Natural killer cell treated with Interleukin-12 subunit alpha and Interleukin-12 subunit beta and Interleukin-15 and Interleukin-18, amount 100 ng/mL, for 72 hours (primary cell): Measurements from ENCODE around the gene PYROXD2. TPM values are rescaled to one million over a fixed set of nuclear protein-coding genes. Genes with fewer than 3 reads are reported as not detected.
"Not testable (repeated sequence)": the region's sequence is repeated elsewhere in the genome, so short reads cannot be mapped to it uniquely, and the experiment has no call there.

Experiments
- ATAC-seq, 2 donors: fragments of 150-1000 bp; cut with Tn5 transposase in 1 of 2; sonication (Bioruptor Pico), chemical (Tn5 transposase) in 1 of 2; 2 replicates each; pipeline ENCODE4 v1.10.0; 2021
- DNase-seq: peaks from one replicate; pipeline ENCODE4 v3.0.0; 2022; ENCODE audit warnings: low spot score
- H3K27ac Mint-ChIP-seq, 2 donors: 1 replicate in 1 of 2; 2 replicates in 1 of 2; pipeline ENCODE4 v1.8.0; 2022; ENCODE audit warnings: mixed read lengths in 2 of 2, mild to moderate bottlenecking in 1 of 2, moderate library complexity in 1 of 2
- H3K27me3 Mint-ChIP-seq, 2 donors: 1 replicate in 1 of 2; 2 replicates in 1 of 2; pipeline ENCODE4 v1.8.0; 2022; ENCODE audit warnings: mixed read lengths in 2 of 2
- H3K36me3 Mint-ChIP-seq: one replicate; pipeline ENCODE4 v1.8.0; 2022; ENCODE audit warnings: mixed read lengths
- H3K4me1 Mint-ChIP-seq, 2 donors: 1 replicate in 1 of 2; 2 replicates in 1 of 2; pipeline ENCODE4 v1.8.0; 2022; ENCODE audit warnings: low read depth in 2 of 2, mixed read lengths in 2 of 2, mild to moderate bottlenecking in 1 of 2
- H3K4me3 Mint-ChIP-seq: one replicate; pipeline ENCODE4 v1.8.0; 2022; ENCODE audit warnings: mixed read lengths
- H3K9me3 Mint-ChIP-seq: 2 replicates; pipeline ENCODE4 v1.8.0; 2022; ENCODE audit warnings: mixed read lengths
- total RNA-seq, 2 donors: library from RNA; stranded (reverse); gene quantifications; one replicate each; pipeline ENCODE4 v1.2.3, GENCODE V29; 2022

The PYROXD2 gene
- total RNA-seq, 2 donors from 2014 or later = 6.1 to 7.2 TPM

- DNase-seq, H3K4me1 Mint-ChIP-seq, H3K27ac Mint-ChIP-seq, H3K9me3 Mint-ChIP-seq, H3K4me3 Mint-ChIP-seq, H3K36me3 Mint-ChIP-seq, H3K27me3 Mint-ChIP-seq, ATAC-seq: not testable (repeated sequence)
These were observed 31.8 kb downstream of the PYROXD2 start for GRCh38 chr10:98383134-98383667.

DNA sequence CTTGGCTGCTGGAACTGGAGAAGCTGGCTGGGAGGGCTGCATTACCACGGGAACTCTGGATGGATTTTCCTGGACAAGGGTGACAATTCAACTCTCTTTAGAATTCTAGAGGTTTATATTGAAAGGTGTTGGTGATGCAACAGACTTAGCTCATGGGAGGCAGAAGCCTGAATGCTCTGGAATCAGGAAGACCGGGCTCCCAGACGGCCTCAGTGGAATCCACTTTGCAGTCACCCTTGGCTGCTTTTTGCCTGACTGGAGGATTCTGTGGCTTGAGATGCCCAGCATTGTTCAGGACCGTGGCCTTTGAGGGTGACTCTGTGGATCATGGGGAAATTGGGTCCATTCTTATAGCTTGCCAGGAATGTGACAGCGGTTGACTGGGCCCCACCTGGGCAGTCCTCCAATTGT, 32.3 kb downstream of the PYROXD2 start:
- no peaks in the 10 kb centered on the region for H3K4me1 Mint-ChIP-seq
- H3K4me3 Mint-ChIP-seq = no peak overlapping the region
- H3K9me3 Mint-ChIP-seq = no peaks in the 10 kb centered on the region
- DNase-seq (no peak), ATAC-seq (no peak)
- no peak overlapping the region for H3K27ac Mint-ChIP-seq
- H3K27me3 Mint-ChIP-seq = no peaks in the 10 kb centered on the region
- H3K36me3 Mint-ChIP-seq = no peaks in the 10 kb centered on the region

GRCh38 chr10:98380493-98381339, 34.3 kb downstream of the PYROXD2 start:
- Mint-ChIP-seq H3K4me1 (no peaks in the 10 kb centered on the region), H3K4me3 (no peak overlapping the region), H3K36me3 (no peaks in the 10 kb centered on the region), H3K27ac (no peak overlapping the region), H3K27me3 (peaks cover 0 to 3% of the 10 kb centered on the region in 2 donors), H3K9me3 (no peaks in the 10 kb centered on the region)
- DNase-seq (no peak), ATAC-seq (no peak)

- Mint-ChIP-seq H3K4me3 (no peak overlapping the region), H3K27ac (no peak overlapping the region), H3K36me3 (no peaks in the 10 kb centered on the region), H3K27me3 (peaks cover 0 to 8% of the 10 kb centered on the region in 2 donors), H3K4me1 (no peaks in the 10 kb centered on the region), H3K9me3 (no peaks in the 10 kb centered on the region)
- ATAC-seq (no peak), DNase-seq (no peak)
These were observed 36.3 kb downstream of the PYROXD2 start for GRCh38 chr10:98378722-98379121.

DNA sequence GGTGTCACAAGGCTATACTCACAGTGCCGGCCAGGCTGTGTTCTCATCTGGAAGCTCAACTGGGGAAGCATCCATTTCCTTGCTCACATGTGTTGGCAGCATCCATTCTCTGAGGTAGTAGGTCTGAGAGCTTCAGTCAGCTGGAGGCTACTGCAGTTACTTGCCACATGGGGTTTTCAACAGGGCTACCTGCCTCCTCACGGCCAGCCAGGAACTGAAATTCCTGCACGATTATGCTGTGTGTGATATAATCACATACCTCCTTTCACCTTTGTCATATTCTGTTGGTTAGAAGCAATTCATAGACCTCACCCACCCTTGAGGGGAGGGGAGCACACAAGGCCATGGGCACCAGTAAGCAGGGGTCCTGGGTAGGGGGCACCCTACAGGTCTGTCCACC, 37.4 kb downstream of the PYROXD2 start:
- ATAC-seq (no peak), DNase-seq (no peak)
- Mint-ChIP-seq H3K4me1 (no peaks in the 10 kb centered on the region), H3K9me3 (no peaks in the 10 kb centered on the region), H3K27me3 (peaks cover 0 to 8% of the 10 kb centered on the region in 2 donors), H3K27ac (no peak overlapping the region), H3K36me3 (no peaks in the 10 kb centered on the region), H3K4me3 (no peak overlapping the region)

DNA sequence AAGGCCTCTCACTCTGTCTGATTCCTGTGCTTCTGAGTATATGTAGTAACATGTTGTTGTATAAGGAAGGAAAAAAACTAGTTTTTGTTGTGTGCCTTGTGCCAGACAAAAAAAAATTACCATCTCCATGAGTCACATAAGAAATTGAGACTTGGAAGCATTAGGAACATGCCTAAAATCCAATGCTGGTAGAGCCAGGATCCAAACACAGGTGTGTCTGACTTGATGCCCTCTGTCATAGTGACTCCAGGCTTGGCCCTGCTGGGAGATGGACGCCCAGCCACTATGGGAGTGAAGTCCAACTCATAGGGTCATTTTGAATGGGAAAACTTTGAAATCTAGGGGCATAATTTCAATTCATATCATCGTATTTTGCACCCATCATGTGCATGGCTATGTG, 38.0 kb downstream of the PYROXD2 start:
- no peak for ATAC-seq
- H3K4me3 Mint-ChIP-seq = no peak overlapping the region
- H3K9me3 Mint-ChIP-seq = no peaks in the 10 kb centered on the region
- H3K36me3 Mint-ChIP-seq = no peaks in the 10 kb centered on the region
- H3K27ac Mint-ChIP-seq = no peak overlapping the region
- no peaks in the 10 kb centered on the region for H3K4me1 Mint-ChIP-seq
- DNase-seq = no peak
- H3K27me3 Mint-ChIP-seq = peaks cover under 1 to 8% of the 10 kb centered on the region in 2 donors

- H3K27me3 Mint-ChIP-seq = peaks cover 3 to 8% of the 10 kb centered on the region in 2 donors
- ATAC-seq (no peak), DNase-seq (no peak)
- no peaks in the 10 kb centered on the region for H3K36me3 Mint-ChIP-seq
- no peaks in the 10 kb centered on the region for H3K4me1 Mint-ChIP-seq
- H3K27ac Mint-ChIP-seq = no peak overlapping the region
- no peaks in the 10 kb centered on the region for H3K9me3 Mint-ChIP-seq
- H3K4me3 Mint-ChIP-seq = no peak overlapping the region
These were observed 38.5 kb downstream of the PYROXD2 start for GRCh38 chr10:98376485-98376884.

DNA sequence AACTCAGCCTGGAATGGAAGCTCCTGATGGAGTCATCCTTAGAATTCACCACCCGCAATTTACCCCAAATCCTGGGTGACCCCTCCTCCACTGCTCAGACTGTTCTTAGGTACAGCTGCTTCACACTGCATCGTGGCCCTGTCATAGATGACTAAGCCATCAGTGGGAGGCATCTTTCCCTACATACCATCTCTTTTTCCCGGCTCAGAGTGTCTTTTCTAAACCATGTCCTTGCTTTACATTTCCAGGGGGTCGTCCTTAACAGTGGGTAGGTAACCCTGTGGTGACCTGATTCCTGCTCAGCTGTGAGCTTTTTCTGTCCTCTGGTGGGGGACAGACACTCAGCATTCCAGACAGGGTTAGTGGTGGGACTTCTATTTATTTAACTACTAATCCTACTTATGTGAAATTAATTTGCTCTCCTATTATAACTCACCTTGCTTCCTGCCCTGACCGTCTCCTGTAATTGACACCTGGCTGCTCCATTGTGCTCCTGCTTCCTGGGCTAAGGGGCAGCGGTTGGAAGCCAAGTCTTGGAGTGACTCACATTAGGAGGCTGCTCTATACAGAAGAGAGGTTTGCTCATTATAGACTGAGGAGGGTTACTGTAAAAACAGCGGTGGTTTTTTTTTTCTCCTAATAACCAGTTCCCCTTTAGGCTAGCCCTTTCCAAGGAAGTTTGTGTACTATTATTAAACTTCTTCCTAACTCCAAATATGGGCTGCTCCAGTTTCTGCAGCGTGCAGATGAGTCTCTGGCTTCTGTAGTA, 40.6 kb downstream of the PYROXD2 start:
- Mint-ChIP-seq H3K27ac (no peak overlapping the region), H3K36me3 (no peaks in the 10 kb centered on the region), H3K27me3 (peaks cover 3 to 8% of the 10 kb centered on the region in 2 donors), H3K9me3 (no peaks in the 10 kb centered on the region), H3K4me1 (no peaks in the 10 kb centered on the region), H3K4me3 (no peak overlapping the region)
- no peak for DNase-seq
- ATAC-seq = no peak

DNA sequence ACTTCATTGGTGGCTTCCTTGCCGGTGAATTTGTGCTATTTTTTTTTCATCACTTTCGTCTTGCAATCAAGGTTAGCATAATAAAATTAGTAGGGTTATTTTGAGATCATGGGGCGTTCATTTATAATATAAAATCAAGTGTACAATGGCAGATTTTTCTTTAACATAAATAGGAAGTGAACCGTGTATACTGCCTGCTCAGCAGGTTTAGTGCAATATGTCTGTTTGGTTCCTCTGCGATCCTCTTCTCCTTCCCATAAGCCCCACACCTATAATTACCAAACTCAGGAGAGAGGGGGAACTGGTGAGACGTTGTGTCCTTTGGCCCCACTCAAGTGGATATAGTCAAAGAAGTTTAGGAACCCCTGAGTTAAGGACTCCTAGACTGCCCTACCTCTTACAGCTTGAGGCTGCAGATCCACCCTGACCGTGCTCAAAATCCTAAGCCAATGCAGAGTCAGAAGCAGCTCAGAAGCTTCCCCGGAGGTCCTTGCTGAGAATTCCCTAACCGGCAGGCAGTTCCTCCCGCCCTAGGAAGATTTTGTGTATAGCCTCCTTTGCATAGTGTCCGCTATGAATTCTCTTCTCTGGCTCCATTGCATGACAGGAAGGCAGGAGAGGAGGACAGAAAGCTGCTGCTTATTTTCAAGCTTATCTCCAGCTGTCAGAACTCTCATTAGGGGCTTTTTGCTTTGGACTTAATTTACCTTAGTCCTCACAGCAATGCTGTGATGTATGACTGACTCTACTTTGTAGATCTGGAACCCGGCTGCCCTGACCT, 41.5 kb downstream of the PYROXD2 start:
- H3K4me1 Mint-ChIP-seq = no peaks in the 10 kb centered on the region
- H3K27ac Mint-ChIP-seq = no peak overlapping the region
- DNase-seq = no peak
- H3K9me3 Mint-ChIP-seq = no peaks in the 10 kb centered on the region
- peaks cover 3 to 9% of the 10 kb centered on the region in 2 donors for H3K27me3 Mint-ChIP-seq
- H3K4me3 Mint-ChIP-seq = no peak overlapping the region
- no peak for ATAC-seq
- no peaks in the 10 kb centered on the region for H3K36me3 Mint-ChIP-seq

DNA sequence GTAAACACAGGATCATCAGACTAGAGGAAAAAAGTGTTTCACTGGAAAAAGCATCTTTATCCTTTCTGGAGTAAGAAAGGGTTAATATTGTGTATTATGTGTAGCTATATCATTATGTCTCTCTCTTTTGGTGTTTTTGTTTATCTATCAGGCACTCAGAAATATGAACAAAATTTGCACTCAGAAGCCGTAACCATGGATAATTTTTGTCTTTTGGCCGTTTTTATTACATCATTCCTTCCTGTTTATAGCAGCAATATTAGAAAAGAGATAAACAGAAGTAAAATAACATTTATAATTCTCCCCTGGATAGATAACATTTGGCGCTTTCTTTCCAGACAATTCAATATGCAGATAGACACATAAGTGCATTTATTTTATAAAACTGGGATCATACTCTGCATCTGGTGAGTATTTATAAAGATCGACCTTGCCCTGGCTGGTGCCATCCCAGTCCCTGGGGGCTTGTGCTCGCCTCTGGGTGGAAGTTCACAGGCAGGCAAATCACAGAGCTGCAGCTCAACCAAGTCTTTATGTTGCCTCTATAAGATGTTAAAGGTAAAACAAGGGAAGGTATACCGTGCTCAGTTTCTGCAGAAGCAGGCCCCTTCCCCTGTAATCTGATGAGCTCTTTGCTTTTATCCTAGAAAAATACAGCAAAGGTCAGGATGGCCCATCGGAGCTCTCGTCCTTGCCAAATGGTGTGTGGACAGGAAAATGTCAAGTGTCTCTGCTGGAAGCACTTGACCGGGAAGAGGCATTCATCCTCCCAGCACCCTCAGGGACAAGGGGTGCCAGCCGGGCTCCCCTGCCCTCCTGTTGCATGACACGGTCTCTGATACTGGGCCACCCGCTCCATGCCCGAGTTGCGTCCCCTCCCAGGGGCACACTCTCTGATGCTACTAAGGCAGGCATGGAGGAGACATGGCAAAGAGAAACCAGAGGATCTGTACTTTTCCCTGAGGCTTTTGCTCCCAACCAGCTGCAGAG, 43.9 kb downstream of the PYROXD2 start:
- Mint-ChIP-seq H3K4me1 (no peaks in the 10 kb centered on the region), H3K27me3 (peaks cover 3 to 15% of the 10 kb centered on the region in 2 donors), H3K9me3 (no peaks in the 10 kb centered on the region), H3K36me3 (no peaks in the 10 kb centered on the region), H3K27ac (no peak overlapping the region), H3K4me3 (no peak overlapping the region)
- ATAC-seq (no peak), DNase-seq (no peak)

- Mint-ChIP-seq H3K27ac (no peak overlapping the region), H3K27me3 (peaks cover 3 to 7% of the 10 kb centered on the region in 2 donors), H3K4me3 (no peak overlapping the region), H3K4me1 (no peaks in the 10 kb centered on the region), H3K36me3 (no peaks in the 10 kb centered on the region), H3K9me3 (no peaks in the 10 kb centered on the region)
- ATAC-seq (no peak), DNase-seq (no peak)
These were observed 45.2 kb downstream of the PYROXD2 start for GRCh38 chr10:98369801-98370200.

- Mint-ChIP-seq H3K36me3 (no peaks in the 10 kb centered on the region), H3K4me3 (no peak overlapping the region), H3K4me1 (no peaks in the 10 kb centered on the region), H3K27ac (no peak overlapping the region), H3K27me3 (peaks cover 3 to 7% of the 10 kb centered on the region in 2 donors), H3K9me3 (no peaks in the 10 kb centered on the region)
- ATAC-seq (no peak), DNase-seq (no peak)
These were observed 46.3 kb downstream of the PYROXD2 start for GRCh38 chr10:98368644-98369043.
